ENCODE data around the gene CCNYL1.
"Not testable (repeated sequence)": the region's sequence is repeated elsewhere in the genome, so short reads cannot be mapped to it uniquely, and the experiment has no call there.

Gene CCNYL1

DNA sequence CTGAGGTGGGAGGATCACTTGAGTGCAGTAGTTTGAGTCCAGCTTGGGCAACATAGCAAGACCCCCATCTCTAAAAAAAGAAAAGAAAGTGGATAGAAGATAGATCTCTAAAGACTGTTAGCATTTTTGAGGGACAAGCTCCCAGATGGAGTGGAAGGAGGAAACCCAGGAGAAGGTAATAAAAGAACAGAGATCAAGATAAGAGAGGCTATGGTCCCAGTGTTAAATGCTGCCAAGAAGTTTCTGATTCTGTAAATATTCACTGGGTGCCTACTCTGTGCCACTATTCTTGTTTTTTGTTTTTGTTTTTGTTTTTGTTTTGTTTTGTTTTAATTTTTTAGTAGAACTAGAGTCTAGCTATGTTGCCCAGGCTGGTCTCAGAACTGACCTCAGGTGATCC is 32.1 kb downstream of the CCNYL1 start:
- no peak for DNase-seq

DNA sequence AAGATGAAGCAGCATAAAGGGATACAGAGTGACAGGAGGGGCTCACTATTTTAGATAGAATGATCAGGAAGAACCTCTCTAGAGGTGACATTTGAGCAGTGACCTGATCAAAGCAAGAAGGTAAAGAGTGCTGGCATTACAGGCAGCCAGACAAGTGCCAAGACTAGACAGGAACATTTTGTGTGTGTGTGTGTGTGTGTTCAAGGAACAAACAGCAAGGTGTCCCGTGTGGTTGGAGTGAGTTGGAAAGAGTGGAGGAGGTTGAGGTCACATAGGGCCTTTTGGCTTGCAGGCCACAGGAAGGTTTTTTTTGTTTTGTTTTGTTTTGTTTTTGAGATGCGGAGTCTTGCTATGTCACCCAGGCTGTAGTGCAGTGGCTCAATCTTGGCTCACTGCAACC is 32.6 kb downstream of the CCNYL1 start:
- DNase-seq, result no peak

DNA sequence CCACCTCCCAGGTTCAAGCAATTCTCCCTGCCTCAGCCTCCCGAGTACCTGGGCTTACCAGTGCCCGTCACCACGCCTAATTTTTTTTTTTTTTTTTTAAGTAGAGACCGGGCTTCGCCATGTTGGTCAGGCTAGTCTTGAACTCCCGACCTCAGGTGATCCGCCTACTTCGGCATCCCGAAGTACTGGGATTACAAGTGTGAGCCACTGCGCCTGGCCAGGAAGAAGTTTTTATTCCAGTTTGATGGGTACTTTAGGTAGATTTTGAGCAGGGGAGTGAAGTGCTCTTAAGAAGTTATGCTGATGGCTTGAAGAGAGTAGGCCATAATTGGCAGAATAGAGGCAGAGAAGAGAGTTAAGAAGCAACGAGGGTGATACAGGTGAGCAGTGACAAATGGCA is 33.0 kb downstream of the CCNYL1 start:
- no peak for DNase-seq

GRCh38 chr2:207746131-207746530 is 34.7 kb downstream of the CCNYL1 start:
- peak; percentile 35 for DNase-seq

GRCh38 chr2:207747653-207748560 is 36.5 kb downstream of the CCNYL1 start:
- no peak for DNase-seq

DNA sequence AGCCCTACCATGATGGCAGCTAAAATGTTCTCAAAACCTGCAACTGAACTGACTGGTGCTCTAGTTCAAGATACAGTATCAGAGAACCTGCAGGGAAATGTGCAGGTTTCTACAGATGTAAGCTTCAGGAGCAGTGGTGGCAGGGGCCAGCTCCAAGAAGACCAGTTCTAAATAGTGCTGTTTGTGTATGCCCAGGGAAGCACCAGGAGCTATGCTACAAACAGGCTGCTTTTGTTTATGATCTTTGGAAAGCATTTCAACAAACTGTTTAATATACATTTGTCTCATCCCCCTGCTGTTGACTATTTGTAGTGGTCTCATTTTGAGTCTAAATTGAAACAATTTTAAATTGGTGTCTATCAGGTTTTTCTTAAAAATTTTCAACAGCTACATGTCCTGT is 37.6 kb downstream of the CCNYL1 start:
- no peak for DNase-seq

DNA sequence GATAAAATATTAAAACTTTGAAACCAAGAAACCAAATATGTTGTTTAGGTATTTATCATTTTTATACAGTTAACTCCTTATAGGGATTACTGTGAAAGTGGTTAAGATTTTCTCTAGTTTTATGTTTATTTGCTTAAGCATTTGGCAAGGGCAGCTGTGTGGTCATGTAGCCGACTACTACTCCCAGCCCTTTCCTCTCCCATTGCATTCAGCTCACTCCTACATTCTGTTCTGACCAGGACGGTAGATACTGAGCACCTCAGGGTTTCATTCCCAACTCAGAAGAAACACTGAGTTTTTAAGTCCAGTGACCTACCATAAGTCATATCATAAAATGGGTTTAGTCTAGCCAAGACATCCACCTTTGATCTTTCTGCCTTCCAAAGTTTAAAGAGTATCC is 38.4 kb downstream of the CCNYL1 start:
- no peak for DNase-seq

- DNase-seq, result no peak
These were observed 38.9 kb downstream of the CCNYL1 start for GRCh38 chr2:207750345-207750744.

- DNase-seq, result no peak
These were observed 39.4 kb downstream of the CCNYL1 start for GRCh38 chr2:207750876-207751275.

- not testable (repeated sequence) for DNase-seq
These were observed 42.2 kb downstream of the CCNYL1 start for GRCh38 chr2:207753688-207754087.

- no peak for DNase-seq
These were observed 43.3 kb downstream of the CCNYL1 start for GRCh38 chr2:207754498-207755383.

GRCh38 chr2:207758025-207758424 is 46.6 kb downstream of the CCNYL1 start:
- no peak for DNase-seq

GRCh38 chr2:207759890-207760289 is 48.5 kb downstream of the CCNYL1 start:
- DNase-seq, result no peak

GRCh38 chr2:207760453-207760852 is 49.0 kb downstream of the CCNYL1 start:
- no peak for DNase-seq

DNA sequence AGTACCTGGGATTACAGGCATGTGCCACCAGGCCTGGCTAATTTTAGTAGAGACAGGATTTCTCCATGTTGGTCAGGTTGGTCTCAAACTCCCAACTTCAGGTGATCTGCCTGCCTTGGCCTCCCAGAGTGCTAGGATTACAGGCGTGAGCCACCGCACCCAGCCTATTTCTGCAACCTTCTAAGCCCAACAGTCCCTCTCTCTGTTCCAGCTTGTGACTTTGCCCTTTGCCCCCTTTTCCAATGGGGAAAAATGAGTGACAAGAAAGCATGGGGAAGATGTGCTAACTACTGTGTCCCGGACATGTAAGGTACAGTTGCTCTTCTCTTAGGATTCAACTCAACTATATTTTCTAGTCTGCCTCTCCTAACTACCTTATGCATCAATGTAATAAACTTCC is 50.0 kb downstream of the CCNYL1 start:
- DNase-seq, result not testable (repeated sequence)

- no peak for DNase-seq
These were observed 50.7 kb downstream of the CCNYL1 start for GRCh38 chr2:207762146-207762545.

DNA sequence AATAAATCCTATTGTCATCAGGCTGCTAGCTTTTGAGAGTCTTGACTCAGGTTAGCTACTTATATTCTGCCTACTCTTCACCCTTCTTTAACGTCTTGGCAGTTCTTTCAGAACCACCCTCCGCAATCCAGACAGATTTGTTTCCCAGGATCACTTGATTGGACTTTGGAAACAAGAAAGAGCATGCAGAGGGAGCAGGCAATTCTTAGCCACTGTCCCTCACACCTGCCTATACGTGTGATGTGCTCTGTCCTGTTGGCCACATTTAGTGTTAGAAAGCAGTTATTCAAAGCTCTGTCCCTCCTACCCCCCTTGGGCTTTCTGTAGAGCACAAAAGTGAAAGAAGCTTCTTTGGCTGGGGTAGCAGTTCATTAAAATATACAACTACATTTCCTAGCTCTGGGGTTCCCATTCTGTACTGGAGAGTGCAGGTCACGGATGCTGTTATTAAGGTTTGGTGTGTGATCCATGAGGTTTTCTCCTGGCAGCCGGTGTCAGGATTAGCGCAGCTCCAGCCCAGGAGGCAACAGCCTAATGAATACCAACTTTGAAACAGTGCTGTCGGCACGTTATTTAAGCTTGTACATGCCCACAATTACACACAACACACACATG is 52.0 kb downstream of the CCNYL1 start:
- DNase-seq, result no peak

- no peak for DNase-seq
These were observed 52.7 kb downstream of the CCNYL1 start for GRCh38 chr2:207764096-207764630.

DNA sequence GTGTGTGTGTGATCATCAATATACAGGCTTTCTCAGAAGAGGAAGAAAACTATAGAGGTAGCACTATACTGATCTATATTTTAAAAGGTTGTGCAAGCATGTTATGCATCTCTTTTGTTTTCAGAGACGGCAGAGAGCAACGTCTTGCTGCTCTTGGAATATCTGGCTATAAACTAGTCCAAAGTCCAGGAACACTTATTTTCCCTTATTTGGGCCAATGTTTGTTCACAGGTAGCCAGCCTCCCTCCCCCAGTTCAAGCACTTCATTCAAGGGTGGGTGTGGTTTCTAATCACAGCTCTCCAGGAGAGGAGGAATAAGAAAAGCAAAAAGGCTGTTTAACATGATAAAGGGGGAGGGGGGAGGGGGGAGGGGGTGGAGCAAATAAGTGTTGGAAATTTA is 54.1 kb downstream of the CCNYL1 start:
- no peak for DNase-seq

DNA sequence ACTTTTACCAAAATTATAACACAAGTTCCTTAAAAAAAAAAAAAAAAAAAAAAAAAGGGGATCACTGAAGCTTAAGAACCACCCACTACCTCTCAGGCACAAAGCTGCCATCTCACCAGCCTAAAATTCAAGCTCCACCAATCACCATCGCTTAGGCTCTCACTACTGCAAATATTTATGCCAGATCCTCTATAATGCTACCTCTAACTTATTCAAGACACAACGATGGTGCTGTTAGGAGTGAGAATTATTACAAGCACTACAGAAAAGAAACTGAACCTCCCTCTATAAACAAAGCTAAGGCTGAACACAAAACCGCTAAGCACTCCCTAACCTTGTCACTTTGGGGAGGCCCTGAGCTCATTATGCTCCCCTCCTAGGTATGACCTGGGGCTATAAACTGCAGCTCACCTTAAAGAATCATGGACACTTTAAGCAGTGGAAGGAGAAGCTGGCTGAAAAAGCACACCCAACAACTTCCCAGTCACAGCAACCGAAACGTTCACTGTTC is 54.7 kb downstream of the CCNYL1 start:
- DNase-seq, result no peak

DNA sequence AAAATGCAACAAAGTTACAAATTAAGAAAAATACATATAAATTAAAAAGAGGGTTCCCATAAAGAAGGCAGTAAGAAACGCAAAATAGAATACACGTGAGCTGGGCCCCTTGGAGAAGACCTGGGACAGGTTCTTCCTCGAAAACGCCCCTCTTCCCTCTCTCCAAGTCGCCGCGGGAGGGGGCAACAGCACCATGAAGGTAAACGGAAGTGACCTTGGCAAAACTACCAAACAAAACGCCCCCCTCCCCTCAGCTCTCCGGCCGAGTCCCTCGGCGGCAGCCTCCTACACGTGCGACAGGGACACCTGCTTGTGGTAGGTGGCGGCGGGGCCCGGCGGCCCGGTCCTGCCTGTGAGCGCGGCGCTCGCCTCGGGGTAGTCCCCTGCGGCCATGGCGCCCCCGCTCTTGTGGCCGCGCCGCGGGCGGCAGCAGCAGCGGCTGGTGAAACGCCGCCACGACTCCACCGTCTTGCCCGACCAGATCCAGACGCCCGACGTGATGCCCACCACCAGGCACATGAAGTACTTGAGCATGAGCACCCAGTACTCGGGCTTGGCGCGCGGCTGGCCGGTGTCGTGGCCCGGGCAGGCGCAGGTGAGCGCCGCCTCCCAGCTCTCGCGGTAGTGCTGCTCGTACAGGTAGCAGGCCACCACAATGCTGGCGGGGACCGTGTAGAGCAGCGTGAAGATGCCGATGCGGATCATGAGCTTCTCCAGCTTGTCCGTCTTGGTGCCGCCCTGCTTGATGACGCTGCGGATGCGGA is 55.4 kb downstream of the CCNYL1 start:
- DNase-seq, result no peak

Measured in stimulated activated CD4-positive, alpha-beta T cell treated with anti-CD3 and anti-CD28 coated beads, Interleukin-1b, Interleukin-23, amount 100 ng/mL, for 48 hours (primary cell).